GM13976 (cell line): ENCODE results near the gene SEMA3A.

Experiments
- DNase-seq: peaks from one replicate; pipeline ENCODE4 v3.0.0; 2012; ENCODE audit warnings: low spot score
- in situ Hi-C: fragments of 300-500 bp; cut with MboI; formaldehyde crosslinking; loops from one replicate; pipeline ENCODE4 v1.12.0; 2022; ENCODE audit warnings: low sequenced_read_pairs, mixed read lengths, inconsistent platforms; ENCODE audit not compliant: unreplicated experiment
- TF ChIP-seq, protein P1 (sequence below): IDR thresholded peaks from 2 replicates; pipeline ENCODE4 v1.5.1; 2012; ENCODE audit warnings: borderline replicate concordance, mild to moderate bottlenecking; ENCODE audit not compliant: insufficient read depth; ENCODE audit errors: extremely low read depth, missing control alignments, control extremely low read depth

The SEMA3A gene

DNA sequence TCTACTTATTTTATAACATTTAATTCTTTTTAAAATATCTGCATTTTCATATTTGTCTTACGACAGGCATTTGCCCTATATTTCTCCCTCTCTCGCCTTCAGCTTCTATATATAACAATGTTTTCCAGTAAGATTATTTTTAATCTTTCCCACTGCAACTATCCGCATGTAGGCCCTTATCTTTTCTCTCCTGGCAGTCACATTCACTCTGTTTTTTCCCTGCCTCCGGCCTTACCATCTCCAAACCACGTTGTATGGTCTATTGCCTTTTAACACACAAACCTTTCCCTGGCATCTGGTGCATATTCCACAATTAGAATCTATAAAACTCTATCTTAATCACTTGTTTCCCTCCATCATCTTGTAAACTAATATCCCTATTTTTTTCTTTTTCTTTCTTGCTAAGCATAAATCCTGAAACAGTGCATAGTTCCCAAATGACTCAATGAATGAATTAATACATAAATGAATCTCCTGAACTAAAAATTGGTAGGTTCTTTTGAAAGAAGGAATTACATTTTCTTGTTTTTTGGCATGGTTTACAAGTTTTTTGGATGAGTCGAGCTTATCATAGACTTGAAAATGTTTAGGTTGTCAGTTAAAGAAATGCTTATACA lies 173.2 kb downstream of the SEMA3A start:
- in situ Hi-C loops = no loop called here
- TF ChIP-seq, protein P1, sequence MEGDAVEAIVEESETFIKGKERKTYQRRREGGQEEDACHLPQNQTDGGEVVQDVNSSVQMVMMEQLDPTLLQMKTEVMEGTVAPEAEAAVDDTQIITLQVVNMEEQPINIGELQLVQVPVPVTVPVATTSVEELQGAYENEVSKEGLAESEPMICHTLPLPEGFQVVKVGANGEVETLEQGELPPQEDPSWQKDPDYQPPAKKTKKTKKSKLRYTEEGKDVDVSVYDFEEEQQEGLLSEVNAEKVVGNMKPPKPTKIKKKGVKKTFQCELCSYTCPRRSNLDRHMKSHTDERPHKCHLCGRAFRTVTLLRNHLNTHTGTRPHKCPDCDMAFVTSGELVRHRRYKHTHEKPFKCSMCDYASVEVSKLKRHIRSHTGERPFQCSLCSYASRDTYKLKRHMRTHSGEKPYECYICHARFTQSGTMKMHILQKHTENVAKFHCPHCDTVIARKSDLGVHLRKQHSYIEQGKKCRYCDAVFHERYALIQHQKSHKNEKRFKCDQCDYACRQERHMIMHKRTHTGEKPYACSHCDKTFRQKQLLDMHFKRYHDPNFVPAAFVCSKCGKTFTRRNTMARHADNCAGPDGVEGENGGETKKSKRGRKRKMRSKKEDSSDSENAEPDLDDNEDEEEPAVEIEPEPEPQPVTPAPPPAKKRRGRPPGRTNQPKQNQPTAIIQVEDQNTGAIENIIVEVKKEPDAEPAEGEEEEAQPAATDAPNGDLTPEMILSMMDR = no peak
- no peak for DNase-seq

DNA sequence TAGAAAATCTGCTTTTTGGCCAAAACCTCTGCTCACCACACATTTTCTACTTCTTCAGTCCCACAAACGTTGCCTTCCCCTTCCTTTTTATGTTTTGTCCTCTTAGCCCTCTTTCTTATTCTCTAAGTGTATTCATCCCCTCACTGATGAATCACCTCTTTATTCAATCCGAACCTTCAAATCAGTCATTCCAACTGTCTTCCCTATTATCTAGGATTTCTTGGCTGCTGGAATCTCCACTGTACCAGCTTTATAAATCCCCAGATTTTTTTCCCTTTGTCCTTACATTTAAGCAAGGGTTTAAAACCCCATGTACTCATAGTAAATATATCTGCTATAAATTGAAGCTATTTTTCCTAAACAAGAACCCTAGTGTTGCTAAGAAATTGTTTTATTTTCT lies 176.9 kb downstream of the SEMA3A start:
- TF ChIP-seq, protein P1 = no peak
- in situ Hi-C loops = no loop called here
- DNase-seq = no peak

DNA sequence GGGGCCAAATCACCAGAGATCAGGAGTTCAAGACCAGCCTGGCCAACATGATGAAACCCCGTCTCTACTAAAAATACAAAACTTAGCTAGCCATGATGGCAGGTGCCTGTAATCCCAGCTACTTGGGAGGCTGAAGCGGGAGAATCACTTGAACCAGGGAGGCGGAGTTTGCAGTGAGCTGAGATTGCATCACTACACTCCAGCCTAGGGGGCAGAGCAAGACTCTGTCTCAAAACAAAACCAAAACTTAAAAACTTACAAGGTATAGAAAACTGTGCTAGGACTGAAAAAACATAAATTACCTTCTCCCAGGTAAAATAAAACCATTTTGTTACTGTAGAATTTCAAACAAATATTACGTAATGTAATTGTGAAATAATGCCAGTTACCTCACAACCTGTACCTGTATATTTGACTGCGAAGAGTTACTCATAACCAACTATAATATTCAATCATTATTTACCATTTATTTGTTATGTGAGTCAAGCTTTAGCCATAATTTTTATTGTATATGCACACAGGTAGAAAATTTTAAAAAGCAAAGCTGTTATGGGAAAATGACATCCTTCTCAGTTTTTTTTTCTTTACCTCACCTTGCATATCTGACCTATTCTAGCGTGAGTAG lies 180.9 kb downstream of the SEMA3A start:
- TF ChIP-seq, protein P1 = no peak
- in situ Hi-C loops = no loop called here
- DNase-seq = no peak

DNA sequence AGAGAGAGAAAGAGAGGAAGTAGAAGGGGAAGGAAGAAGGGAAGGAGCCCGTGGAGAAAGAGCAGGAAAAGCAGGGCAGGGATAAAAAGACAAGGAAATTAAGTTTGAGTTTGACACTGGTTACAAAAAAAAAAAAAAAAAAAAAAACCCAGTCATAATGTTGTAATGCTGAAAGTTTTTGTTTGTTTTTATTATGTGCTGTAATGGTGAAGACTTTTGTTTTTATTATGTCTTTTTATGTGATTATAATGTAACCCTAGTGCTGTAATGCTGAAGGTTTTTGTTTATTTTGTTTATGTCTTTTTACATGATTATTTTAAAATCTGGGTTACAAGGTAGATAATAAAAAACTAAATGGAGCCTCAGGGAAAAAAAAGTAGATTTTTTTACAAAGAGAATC lies 184.8 kb downstream of the SEMA3A start:
- no peak for DNase-seq
- in situ Hi-C loops = no loop called here
- TF ChIP-seq, protein P1 = no peak

DNA sequence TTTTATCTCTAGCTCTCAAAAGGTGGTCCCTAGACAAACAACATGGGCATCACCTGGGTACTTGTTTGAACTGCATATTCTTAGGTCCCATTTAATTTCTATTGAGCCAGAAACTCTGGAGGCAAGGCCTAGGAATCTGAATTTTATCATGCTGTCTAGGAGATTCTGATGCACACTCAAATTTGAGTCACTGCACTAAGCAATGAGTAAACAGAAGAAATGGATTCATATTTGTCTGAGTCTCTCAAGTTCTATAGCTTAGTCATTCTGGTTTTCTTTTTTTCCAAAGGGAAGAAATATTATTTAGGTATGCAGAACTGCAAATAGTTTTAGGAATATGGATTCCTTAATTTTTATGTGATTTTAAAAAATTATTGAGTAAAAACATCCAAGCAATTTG lies 185.5 kb downstream of the SEMA3A start:
- in situ Hi-C loops = no loop called here
- no peak for DNase-seq

DNA sequence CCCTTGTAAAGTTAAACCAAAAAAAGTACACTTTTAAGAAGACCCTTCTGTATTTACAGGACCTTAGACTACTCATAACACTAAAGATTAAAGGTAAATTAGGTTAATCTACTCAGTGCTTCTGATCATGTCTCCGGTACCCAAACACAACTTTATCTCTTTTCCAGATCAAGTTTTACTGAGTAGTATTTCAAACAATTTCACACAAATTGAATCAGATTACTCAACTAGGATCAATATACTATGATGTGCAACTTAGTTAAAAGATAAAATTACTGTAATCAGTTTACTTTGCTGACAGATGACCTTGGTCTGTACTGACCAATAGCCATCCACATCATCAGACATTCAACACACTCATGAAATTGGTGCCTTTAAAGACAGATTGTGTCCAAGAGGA lies 191.4 kb downstream of the SEMA3A start:
- TF ChIP-seq, protein P1 = no peak
- in situ Hi-C loops = no loop called here
- DNase-seq = no peak

More for the DNA sequence above, 185.5 kb downstream of the SEMA3A start:
- TF ChIP-seq, protein P1 = no peak
